HG03571 (cell line): ENCODE measurements around the gene TRIM15.
"Not testable (repeated sequence)": the region's sequence is repeated elsewhere in the genome, so short reads cannot be mapped to it uniquely, and the experiment has no call there.

Source experiments
- ATAC-seq: cut with Tn5 transposase; IDR thresholded peaks from one replicate; pipeline ENCODE4 v1.9.1; 2021; ENCODE audit not compliant: unreplicated experiment

Gene TRIM15

GRCh38 chr6:30162265-30163089 lies 869 bp upstream of the TRIM15 start:
- no peak for ATAC-seq

GRCh38 chr6:30163918-30164654 lies 740 bp downstream of the TRIM15 start:
- no peak for ATAC-seq

GRCh38 chr6:30164714-30165113 lies 1.4 kb downstream of the TRIM15 start:
- no peak for ATAC-seq

- not testable (repeated sequence) for ATAC-seq
Measured at GRCh38 chr6:30165238-30165637, 1.9 kb downstream of the TRIM15 start.

GRCh38 chr6:30167101-30167500 lies 3.8 kb downstream of the TRIM15 start:
- no peak for ATAC-seq

GRCh38 chr6:30168741-30169140 lies 5.4 kb downstream of the TRIM15 start:
- no peak for ATAC-seq

GRCh38 chr6:30169658-30170614 lies 6.6 kb downstream of the TRIM15 start:
- ATAC-seq, result no peak

GRCh38 chr6:30171677-30172471 lies 8.5 kb downstream of the TRIM15 start:
- no peak for ATAC-seq

- no peak for ATAC-seq
Measured at GRCh38 chr6:30172681-30173080, 9.3 kb downstream of the TRIM15 start.

GRCh38 chr6:30175765-30176164 lies 12.4 kb downstream of the TRIM15 start:
- no peak for ATAC-seq

- no peak for ATAC-seq
Measured at GRCh38 chr6:30178837-30179236, 15.5 kb downstream of the TRIM15 start.

- no peak for ATAC-seq
Measured at GRCh38 chr6:30180145-30180544, 16.8 kb downstream of the TRIM15 start.

- no peak for ATAC-seq
Measured at GRCh38 chr6:30184417-30185031, 21.2 kb downstream of the TRIM15 start.

- no peak for ATAC-seq
Measured at GRCh38 chr6:30185846-30186484, 22.6 kb downstream of the TRIM15 start.

- ATAC-seq, result no peak
Measured at GRCh38 chr6:30188541-30188940, 25.2 kb downstream of the TRIM15 start.

GRCh38 chr6:30192076-30192475 lies 28.7 kb downstream of the TRIM15 start:
- ATAC-seq, result no peak

- no peak for ATAC-seq
Measured at GRCh38 chr6:30194797-30195690, 31.7 kb downstream of the TRIM15 start.

GRCh38 chr6:30195951-30196350 lies 32.6 kb downstream of the TRIM15 start:
- no peak for ATAC-seq
